ENCODE data around the gene CEMIP2.

DNA sequence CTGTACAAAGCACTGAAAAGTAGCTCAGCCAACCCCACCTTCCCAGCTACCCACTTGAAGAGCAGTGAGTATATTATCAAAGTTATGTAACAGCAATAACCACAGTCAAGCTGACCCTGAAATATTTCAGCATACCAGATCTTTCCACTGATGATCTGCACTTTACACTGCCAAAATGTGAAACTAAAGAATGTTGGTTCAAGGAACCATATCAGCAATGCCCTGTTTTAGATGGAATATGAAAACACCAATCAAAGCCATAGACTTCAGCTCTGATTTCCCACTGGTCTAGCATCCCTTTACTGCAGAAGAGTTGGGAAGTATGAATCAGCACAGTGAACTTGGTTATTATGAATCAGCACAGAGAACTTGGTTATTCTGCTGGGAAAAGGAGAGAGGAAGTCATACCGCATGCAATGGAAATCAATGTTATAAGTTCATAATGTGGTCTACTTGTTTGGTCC is 20.0 kb downstream of the CEMIP2 start:
- no peak for TF ChIP-seq POLR2A (IDR thresholded peaks at IDR 0.05; ENCODE audit: low read length)
- no peak for TF ChIP-seq GATA1 (IDR thresholded peaks at IDR 0.05; ENCODE audit: low read depth, low read length)

Data from erythroblast (primary cell).